Gastroesophageal sphincter (tissue), 4 donors: ENCODE results near the gene TET2. TPM values are rescaled to one million over a fixed set of nuclear protein-coding genes. Genes with fewer than 3 reads are reported as not detected.

Experiments
- ATAC-seq: fragments of 150-250 bp; one replicate; pipeline ENCODE4 v1.9.1; 2016; ENCODE audit warnings: mild to moderate bottlenecking, moderate library complexity
- H3K27ac ChIP-seq, 4 donors: fragments of 200-600 bp; sonication (generic) in 3 of 4; 1 replicate in 3 of 4; 2 replicates in 1 of 4; pipeline ENCODE4 v1.5.1; 2016 to 2019
- H3K27me3 ChIP-seq: fragments of 200-600 bp; sonication (generic); one replicate; pipeline ENCODE4 v1.5.1; 2019
- H3K36me3 ChIP-seq, 2 donors: fragments of 200-600 bp; sonication (generic); one replicate each; pipeline ENCODE4 v1.5.1; 2019; ENCODE audit warnings: control low read depth in 1 of 2
- H3K4me1 ChIP-seq, 3 donors: fragments of 200-600 bp; sonication (generic); 1 replicate in 2 of 3; 2 replicates in 1 of 3; pipeline ENCODE4 v1.5.1; 2016 to 2019; ENCODE audit warnings: control low read depth in 2 of 3
- H3K4me3 ChIP-seq, 2 donors: fragments of 200-600 bp; sonication (generic); one replicate each; pipeline ENCODE4 v1.5.1; 2019; ENCODE audit warnings: mild to moderate bottlenecking in 1 of 2, moderate library complexity in 1 of 2
- H3K9me3 ChIP-seq, 3 donors: fragments of 200-600 bp; sonication (generic); one replicate each; pipeline ENCODE4 v1.5.1; 2017 to 2019; ENCODE audit warnings: control low read depth in 2 of 3
- EP300 ChIP-seq: sonication (generic); formaldehyde crosslinking; IDR thresholded peaks from one replicate; pipeline ENCODE4 v1.6.1; 2017; ENCODE audit warnings: antibody characterized with exemption, mild to moderate bottlenecking
- POLR2A ChIP-seq, 2 donors: fragments of 450-650 bp; IDR thresholded peaks; one replicate each; pipeline ENCODE4 v1.6.1; 2017; ENCODE audit warnings: antibody characterized with exemption in 2 of 2, mild to moderate bottlenecking in 2 of 2, moderate library complexity in 1 of 2
- POLR2AphosphoS5 ChIP-seq: sonication (generic); formaldehyde crosslinking; IDR thresholded peaks from one replicate; pipeline ENCODE4 v1.6.1; 2017; ENCODE audit warnings: antibody characterized with exemption
- WGBS, 2 donors: methylation state at CpG; one replicate each; pipeline ENCODE4 v1.1.5; 2018; ENCODE audit warnings: low coverage in 1 of 2; 5-methylcytosine and 5-hydroxymethylcytosine counted together
- total RNA-seq, 4 donors: library from RNA; depleted of rRNA; stranded (reverse); fragments of >200 nt; gene quantifications; one replicate each; pipeline ENCODE4 v1.1.0, GENCODE V29; 2016
- TF ChIP-seq, protein P1 (sequence below), 4 experiments: fragments of 200-600 bp in 2 of 4; fragments of 450-650 bp in 2 of 4; sonication (generic) in 1 of 4; IDR thresholded peaks; one replicate each; pipeline ENCODE4 v1.5.1; 2017 to 2019; ENCODE audit warnings: antibody characterized with exemption in 4 of 4, mild to moderate bottlenecking in 2 of 4, moderate library complexity in 2 of 4

The TET2 gene
- total RNA-seq, 4 donors from 2014 or later, result 22.5 to 37.7 (median 27.8) TPM

DNA sequence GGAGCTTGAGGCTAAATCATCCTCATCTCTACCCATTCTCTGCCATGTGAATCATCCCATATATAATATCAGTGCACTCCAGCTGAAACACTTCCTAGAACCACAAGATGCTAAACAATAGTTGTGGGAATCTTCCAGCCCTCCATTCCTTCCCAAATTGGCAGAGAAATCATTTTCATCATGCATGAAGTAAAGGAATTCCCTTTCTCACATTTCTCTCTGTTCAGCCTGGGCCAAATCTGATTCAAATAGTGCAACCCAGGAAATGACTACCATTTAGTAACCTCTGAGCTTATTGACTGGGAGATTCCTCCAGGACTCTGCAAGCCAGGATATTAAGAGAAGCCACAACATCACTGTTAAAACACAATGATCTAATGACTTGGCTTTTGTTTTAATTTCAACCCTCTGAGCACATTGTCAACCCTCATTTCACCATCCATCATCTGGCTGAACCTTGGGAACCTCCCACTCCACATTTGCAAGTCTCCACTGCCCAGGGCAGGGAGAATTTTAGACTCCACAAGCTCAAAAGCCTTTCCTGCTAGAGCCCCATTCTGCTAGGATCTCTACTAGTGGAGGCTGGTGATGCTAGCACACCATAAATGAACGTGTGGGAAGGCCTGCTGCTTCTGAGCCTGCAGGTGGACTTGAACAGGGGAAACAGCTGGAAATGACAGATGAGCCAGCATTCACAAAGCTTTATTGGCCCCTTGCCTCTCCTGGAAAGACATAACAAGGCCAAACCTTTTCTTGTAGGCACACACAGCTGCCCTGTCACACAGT, 133.9 kb downstream of the TET2 start:
- peak overlapping the region in 1 of 4 donors; percentile 48 for H3K27ac ChIP-seq
- H3K27me3 ChIP-seq, result no peaks in the 10 kb centered on the region
- H3K36me3 ChIP-seq, result peaks cover 0 to 13% of the 10 kb centered on the region in 2 donors
- no peak overlapping the region for H3K4me3 ChIP-seq
- TF ChIP-seq, protein P1, sequence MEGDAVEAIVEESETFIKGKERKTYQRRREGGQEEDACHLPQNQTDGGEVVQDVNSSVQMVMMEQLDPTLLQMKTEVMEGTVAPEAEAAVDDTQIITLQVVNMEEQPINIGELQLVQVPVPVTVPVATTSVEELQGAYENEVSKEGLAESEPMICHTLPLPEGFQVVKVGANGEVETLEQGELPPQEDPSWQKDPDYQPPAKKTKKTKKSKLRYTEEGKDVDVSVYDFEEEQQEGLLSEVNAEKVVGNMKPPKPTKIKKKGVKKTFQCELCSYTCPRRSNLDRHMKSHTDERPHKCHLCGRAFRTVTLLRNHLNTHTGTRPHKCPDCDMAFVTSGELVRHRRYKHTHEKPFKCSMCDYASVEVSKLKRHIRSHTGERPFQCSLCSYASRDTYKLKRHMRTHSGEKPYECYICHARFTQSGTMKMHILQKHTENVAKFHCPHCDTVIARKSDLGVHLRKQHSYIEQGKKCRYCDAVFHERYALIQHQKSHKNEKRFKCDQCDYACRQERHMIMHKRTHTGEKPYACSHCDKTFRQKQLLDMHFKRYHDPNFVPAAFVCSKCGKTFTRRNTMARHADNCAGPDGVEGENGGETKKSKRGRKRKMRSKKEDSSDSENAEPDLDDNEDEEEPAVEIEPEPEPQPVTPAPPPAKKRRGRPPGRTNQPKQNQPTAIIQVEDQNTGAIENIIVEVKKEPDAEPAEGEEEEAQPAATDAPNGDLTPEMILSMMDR (IDR thresholded peaks at IDR 0.05), result no peak
- TF ChIP-seq POLR2A (IDR thresholded peaks at IDR 0.05), result no peak
- no peak for TF ChIP-seq POLR2AphosphoS5
- no peak for TF ChIP-seq EP300
- peaks cover 0 to 12% (median 0%) of the 10 kb centered on the region in 3 donors for H3K4me1 ChIP-seq
- peak; percentile 65 for ATAC-seq
- 13 to 17% methylated on average over 1 of the region's 1 CpG for WGBS, 2 donors
- H3K9me3 ChIP-seq, result no peaks in the 10 kb centered on the region

DNA sequence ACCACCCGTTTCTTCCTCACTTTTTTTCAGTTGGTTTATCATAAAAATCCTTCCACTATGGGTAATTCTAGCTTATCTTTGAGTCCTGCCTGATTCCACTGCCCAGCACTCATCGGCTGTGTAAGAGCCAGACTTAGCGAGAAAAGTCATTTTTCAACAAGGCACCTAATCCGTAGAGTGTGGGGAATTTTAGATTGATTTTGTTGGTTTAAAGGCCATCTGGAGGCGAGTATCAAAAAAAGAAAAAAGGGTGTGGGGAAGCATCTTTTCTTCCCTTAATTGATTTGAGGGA, 134.4 kb downstream of the TET2 start:
- Histone ChIP-seq H3K27ac (peak overlapping the region in 1 of 4 donors; percentile 48), H3K4me3 (no peak overlapping the region), H3K4me1 (peaks cover 0 to 12% (median 0%) of the 10 kb centered on the region in 3 donors), H3K27me3 (no peaks in the 10 kb centered on the region), H3K36me3 (peaks cover 0 to 8% of the 10 kb centered on the region in 2 donors), H3K9me3 (no peaks in the 10 kb centered on the region)
- TF ChIP-seq POLR2A (IDR thresholded peaks at IDR 0.05) (no peak), EP300 (no peak), POLR2AphosphoS5 (no peak)
- TF ChIP-seq, protein P1 (IDR thresholded peaks at IDR 0.05), result no peak
- ATAC-seq, result no peak
- 30 to 32% methylated on average over 4 to 5 of the region's 5 CpGs for whole genome bisulfite sequencing, 2 donors

DNA sequence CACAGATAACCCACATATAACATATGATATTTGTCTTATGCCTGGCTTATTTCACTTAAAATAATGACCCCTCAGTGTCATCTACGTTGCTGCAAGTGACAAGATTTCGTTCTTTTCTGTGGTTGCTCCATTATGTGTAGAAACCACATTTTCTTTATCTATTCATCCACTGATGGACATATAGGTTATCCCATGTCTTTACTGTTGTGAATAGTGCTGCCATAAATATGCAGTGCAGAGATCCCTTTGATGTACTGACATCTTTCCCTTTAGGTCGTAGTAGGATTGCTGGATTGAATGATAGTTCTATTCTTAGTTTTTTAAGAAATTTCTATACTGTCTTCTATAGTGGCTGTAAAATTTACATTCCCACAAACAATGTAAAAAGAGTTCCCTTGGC, 135.8 kb downstream of the TET2 start:
- H3K36me3 ChIP-seq, result no peaks in the 10 kb centered on the region
- WGBS, 2 donors, result 94 to 98% methylated on average over 2 to 3 of the region's 3 CpGs
- H3K27ac ChIP-seq, result no peak overlapping the region
- peaks cover 0 to 12% (median 0%) of the 10 kb centered on the region in 3 donors for H3K4me1 ChIP-seq
- H3K9me3 ChIP-seq, result no peaks in the 10 kb centered on the region
- no peaks in the 10 kb centered on the region for H3K27me3 ChIP-seq
- ATAC-seq, result no peak
- TF ChIP-seq POLR2AphosphoS5, result no peak
- TF ChIP-seq, protein P1 (IDR thresholded peaks at IDR 0.05), result no peak
- TF ChIP-seq POLR2A (IDR thresholded peaks at IDR 0.05), result no peak
- TF ChIP-seq EP300, result no peak
- H3K4me3 ChIP-seq, result no peak overlapping the region

DNA sequence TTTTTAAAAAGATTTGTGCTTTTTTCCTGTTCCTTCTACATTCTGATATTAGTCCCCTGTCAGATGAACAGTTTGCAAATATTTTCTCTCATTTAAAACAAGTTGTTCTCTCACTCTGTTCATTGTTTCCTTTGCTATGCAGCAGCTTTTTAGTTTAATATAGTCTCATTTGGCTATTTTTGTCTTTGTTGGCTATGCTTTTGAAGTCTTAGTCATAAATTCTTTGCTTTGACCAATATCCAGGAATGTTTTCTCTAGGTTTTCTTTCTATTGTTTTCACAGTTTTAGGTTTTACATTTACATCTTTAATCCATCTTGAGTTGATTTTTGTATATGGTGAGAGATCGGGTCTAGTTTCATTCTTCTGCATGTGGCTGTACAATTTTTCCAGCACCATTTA, 136.8 kb downstream of the TET2 start:
- H3K27ac ChIP-seq, result no peak overlapping the region
- no peak overlapping the region for H3K4me3 ChIP-seq
- 80 to 82% methylated on average over 1 of the region's 1 CpG for WGBS, 2 donors
- ATAC-seq, result no peak
- peaks cover 0 to 10% (median 0%) of the 10 kb centered on the region in 3 donors for H3K9me3 ChIP-seq
- TF ChIP-seq EP300 (no peak), POLR2A (IDR thresholded peaks at IDR 0.05) (no peak)
- H3K4me1 ChIP-seq, result peaks cover 0 to 12% (median 0%) of the 10 kb centered on the region in 3 donors
- H3K36me3 ChIP-seq, result no peaks in the 10 kb centered on the region
- no peaks in the 10 kb centered on the region for H3K27me3 ChIP-seq

DNA sequence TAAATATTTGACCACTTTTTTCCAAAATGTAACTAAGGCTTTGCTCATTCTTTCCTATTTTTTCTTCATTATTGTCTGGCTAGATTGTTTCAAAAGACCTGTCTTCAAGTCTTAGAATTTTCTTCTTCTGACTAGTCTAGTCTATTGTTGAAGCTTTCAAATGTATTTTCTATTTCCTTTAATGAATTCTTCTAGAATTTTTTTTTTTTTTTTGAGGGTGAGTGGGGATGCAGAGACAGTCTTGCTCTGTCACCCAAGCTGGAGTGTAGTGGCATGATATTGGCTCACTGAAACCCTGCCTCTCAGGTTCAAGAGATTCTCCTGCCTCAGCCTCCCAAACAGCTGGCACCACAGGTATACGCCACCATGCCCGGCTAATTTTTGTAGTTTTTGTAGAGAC, 141.4 kb downstream of the TET2 start:
- Histone ChIP-seq H3K27me3 (no peaks in the 10 kb centered on the region), H3K4me1 (no peaks in the 10 kb centered on the region), H3K36me3 (no peaks in the 10 kb centered on the region), H3K27ac (no peak overlapping the region), H3K4me3 (no peak overlapping the region), H3K9me3 (peaks cover 0 to 12% (median 0%) of the 10 kb centered on the region in 3 donors)
- WGBS, 2 donors, result 100% methylated on average over 2 of the region's 2 CpGs
- ATAC-seq, result no peak
- TF ChIP-seq POLR2A (IDR thresholded peaks at IDR 0.05) (no peak), POLR2AphosphoS5 (no peak), EP300 (no peak)
- TF ChIP-seq, protein P1 (IDR thresholded peaks at IDR 0.05), result no peak
